ENCODE measurements around the gene APH1B. TPM values are rescaled to one million over a fixed set of nuclear protein-coding genes. Genes with fewer than 3 reads are reported as not detected.

APH1B gene
- total RNA-seq, 1 donor from 2014 or later: 12.1 TPM

DNA sequence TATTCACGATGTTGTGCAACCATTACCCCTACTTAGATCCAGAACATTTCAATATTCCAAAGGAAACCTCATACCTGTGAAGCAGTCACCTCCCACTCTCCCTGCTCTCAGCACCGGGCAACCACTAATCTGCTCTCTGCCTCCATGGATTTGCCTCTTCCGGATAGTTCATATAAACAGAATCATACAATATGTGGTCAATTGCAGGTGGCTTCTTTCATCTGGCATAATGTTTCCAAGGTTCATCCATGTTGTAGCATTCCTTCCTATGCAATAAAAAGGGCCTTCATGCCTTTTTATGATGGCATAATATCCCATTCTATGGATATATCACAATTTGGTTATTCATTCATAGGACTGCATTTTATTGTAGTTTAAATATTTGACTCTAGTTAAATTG, 80.3 kb downstream of the APH1B start:
- no peaks in the 10 kb centered on the region for H3K36me3 ChIP-seq (ENCODE audit: control insufficient read depth, insufficient read depth, low read length)

DNA sequence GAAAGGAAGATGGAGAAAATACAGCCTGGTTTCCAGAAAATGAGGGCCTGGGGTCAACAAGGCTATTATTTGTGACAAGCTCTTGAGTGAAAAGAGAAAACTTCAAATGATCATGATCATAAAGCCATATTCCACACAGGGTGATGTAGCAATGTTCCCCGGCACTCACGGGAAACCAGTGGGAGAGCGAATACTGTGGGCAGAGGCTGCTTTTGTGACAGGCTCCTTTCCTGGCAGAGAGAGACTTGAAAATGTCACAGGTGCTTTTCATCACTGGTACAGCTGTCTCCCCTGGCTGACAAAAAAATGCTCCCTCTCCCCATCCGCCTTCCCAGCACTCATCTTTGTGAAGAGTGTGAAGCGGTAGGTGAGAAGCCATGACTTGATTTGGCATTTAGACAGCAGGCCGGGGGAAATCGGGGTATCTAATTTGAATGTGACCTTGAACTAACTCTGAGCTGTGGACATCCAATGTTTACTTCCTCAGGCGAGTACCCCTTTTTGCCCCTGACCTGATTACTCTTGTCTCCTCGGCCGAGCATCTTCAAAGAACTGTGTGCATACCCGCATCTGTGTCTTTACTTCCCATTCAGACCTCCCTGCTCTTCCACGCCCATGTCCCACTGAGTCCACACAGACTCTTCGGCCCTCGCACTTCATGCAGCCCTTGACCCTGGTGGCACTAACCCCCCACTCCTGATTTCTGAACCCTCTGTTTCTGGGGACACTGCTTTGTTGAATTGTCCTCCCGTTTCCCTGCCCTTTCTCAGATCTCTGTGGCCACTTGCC, 81.0 kb downstream of the APH1B start:
- Histone ChIP-seq H3K27me3 (ENCODE audit: control insufficient read depth, insufficient read depth, low read length) (no peaks in the 10 kb centered on the region), H3K4me3 (ENCODE audit: low read depth, low read length) (no peak overlapping the region), H3K36me3 (ENCODE audit: control insufficient read depth, insufficient read depth, low read length) (no peaks in the 10 kb centered on the region)
- TF ChIP-seq, protein P1, sequence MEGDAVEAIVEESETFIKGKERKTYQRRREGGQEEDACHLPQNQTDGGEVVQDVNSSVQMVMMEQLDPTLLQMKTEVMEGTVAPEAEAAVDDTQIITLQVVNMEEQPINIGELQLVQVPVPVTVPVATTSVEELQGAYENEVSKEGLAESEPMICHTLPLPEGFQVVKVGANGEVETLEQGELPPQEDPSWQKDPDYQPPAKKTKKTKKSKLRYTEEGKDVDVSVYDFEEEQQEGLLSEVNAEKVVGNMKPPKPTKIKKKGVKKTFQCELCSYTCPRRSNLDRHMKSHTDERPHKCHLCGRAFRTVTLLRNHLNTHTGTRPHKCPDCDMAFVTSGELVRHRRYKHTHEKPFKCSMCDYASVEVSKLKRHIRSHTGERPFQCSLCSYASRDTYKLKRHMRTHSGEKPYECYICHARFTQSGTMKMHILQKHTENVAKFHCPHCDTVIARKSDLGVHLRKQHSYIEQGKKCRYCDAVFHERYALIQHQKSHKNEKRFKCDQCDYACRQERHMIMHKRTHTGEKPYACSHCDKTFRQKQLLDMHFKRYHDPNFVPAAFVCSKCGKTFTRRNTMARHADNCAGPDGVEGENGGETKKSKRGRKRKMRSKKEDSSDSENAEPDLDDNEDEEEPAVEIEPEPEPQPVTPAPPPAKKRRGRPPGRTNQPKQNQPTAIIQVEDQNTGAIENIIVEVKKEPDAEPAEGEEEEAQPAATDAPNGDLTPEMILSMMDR (IDR thresholded peaks at IDR 0.05; ENCODE audit: insufficient read depth, low read length, poor library complexity, severe bottlenecking): no peak
- DNase-seq (ENCODE audit: low read depth): no peak

More for the DNA sequence above, 80.3 kb downstream of the APH1B start:
- no peak overlapping the region for H3K4me3 ChIP-seq (ENCODE audit: low read depth, low read length)
- no peak for DNase-seq (ENCODE audit: low read depth)
- H3K27me3 ChIP-seq (ENCODE audit: control insufficient read depth, insufficient read depth, low read length): no peaks in the 10 kb centered on the region
- TF ChIP-seq, protein P1 (IDR thresholded peaks at IDR 0.05; ENCODE audit: insufficient read depth, low read length, poor library complexity, severe bottlenecking): no peak

Other genes with a start within 250 kb of the APH1B start
- gene TPM1, start 234.9 kb upstream of the APH1B start, total RNA-seq: 818 and 847 TPM in 2 replicates
- 10.7 and 11.6 TPM in 2 replicates for gene LACTB, start 155.7 kb upstream of the APH1B start, total RNA-seq
- gene RPS27L, start 120.1 kb upstream of the APH1B start, total RNA-seq: 150 and 186 TPM in 2 replicates
- 21.5 and 28.9 TPM in 2 replicates for gene RAB8B, start 88.0 kb upstream of the APH1B start, total RNA-seq
- gene CA12, start 104.2 kb downstream of the APH1B start, total RNA-seq: 2.9 and 4.3 TPM in 2 replicates
- gene USP3, start 227.0 kb downstream of the APH1B start, total RNA-seq: 38.9 and 46.3 TPM in 2 replicates

Measured in kidney epithelial cell (primary cell).